ENCODE data around the gene HOXD8. TPM values are rescaled to one million over a fixed set of nuclear protein-coding genes. Genes with fewer than 3 reads are reported as not detected.

HOXD8 gene
- total RNA-seq, 1 donor from 2014 or later, result not detected

DNA sequence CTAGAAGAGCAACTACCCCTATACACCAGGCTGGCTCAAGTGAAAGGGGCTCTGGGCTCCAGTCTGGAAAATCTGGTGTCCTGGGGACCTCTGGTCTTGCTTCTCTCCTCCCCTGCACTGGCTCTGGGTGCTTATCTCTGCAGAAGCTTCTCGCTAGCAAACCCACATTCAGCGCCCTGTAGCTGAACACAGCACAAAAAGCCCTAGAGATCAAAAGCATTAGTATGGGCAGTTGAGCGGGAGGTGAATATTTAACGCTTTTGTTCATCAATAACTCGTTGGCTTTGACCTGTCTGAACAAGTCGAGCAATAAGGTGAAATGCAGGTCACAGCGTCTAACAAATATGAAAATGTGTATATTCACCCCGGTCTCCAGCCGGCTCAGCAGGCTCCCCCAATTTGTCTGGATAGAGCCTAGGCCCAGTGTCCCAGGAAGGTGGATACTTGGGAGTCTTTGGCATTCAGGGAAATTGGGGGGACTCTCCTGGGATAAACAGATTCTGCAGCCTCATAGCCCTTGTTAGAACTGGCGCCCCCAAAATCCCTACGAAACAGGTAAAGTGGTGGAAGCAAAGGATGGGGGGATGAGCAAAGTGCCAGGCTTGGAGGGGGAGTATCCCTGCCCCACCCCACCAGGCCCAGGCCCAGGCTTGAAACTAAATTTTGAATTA is 19.4 kb downstream of the HOXD8 start:
- no peak for TF ChIP-seq CTCF (IDR thresholded peaks at IDR 0.05)
- H3K36me3 Mint-ChIP-seq (ENCODE audit: low read depth), result no peaks in the 10 kb centered on the region
- H3K4me3 Mint-ChIP-seq (ENCODE audit: unreplicated experiment), result no peak overlapping the region

DNA sequence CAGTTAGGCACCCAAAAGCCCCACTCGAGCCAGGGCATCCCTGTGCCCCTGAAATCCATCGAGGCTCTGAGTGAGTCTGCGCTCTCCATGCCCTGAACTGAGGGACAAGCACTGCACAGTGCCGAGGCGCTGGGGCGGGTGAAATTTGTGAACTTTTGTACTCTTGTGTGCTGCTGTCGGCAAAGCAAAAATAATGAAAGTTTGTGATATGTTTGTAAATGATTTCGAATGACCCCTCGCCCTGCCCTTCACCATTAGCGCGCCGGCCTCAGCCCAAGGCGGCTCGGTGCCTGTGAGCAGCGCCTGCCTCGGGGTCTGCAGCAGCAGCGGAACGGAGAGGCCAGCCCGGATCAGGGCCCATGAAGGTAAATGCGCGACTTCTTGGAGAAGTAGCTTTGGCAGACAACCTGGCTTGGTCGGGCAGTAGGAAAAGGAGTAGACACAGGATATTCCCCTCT is 20.0 kb downstream of the HOXD8 start:
- Mint-ChIP-seq H3K27me3 (ENCODE audit: low read depth) (peaks cover 91% of the 10 kb centered on the region), H3K9me3 (ENCODE audit: low read depth) (no peaks in the 10 kb centered on the region), H3K27ac (ENCODE audit: unreplicated experiment) (no peak overlapping the region), H3K4me3 (ENCODE audit: unreplicated experiment) (no peak overlapping the region), H3K4me1 (ENCODE audit: low read depth) (no peaks in the 10 kb centered on the region), H3K36me3 (ENCODE audit: low read depth) (no peaks in the 10 kb centered on the region)
- no peak for TF ChIP-seq CTCF (IDR thresholded peaks at IDR 0.05)
- DNase-seq (ENCODE audit: low spot score), result no peak

More for the DNA sequence above, 19.4 kb downstream of the HOXD8 start:
- DNase-seq (ENCODE audit: low spot score), result no peak
- Mint-ChIP-seq H3K27ac (ENCODE audit: unreplicated experiment) (no peak overlapping the region), H3K27me3 (ENCODE audit: low read depth) (peaks cover 88% of the 10 kb centered on the region), H3K4me1 (ENCODE audit: low read depth) (no peaks in the 10 kb centered on the region), H3K9me3 (ENCODE audit: low read depth) (no peaks in the 10 kb centered on the region)

- TF ChIP-seq CTCF (IDR thresholded peaks at IDR 0.05), result no peak
- Mint-ChIP-seq H3K4me3 (ENCODE audit: unreplicated experiment) (no peak overlapping the region), H3K36me3 (ENCODE audit: low read depth) (no peaks in the 10 kb centered on the region), H3K27ac (ENCODE audit: unreplicated experiment) (no peak overlapping the region), H3K4me1 (ENCODE audit: low read depth) (no peaks in the 10 kb centered on the region), H3K9me3 (ENCODE audit: low read depth) (no peaks in the 10 kb centered on the region), H3K27me3 (ENCODE audit: low read depth) (peaks cover 90% of the 10 kb centered on the region)
- no peak for DNase-seq (ENCODE audit: low spot score)
Observed at GRCh38 chr2:176149939-176150583, 20.6 kb downstream of the HOXD8 start.

GRCh38 chr2:176150584-176151441 is 21.3 kb downstream of the HOXD8 start:
- H3K4me1 Mint-ChIP-seq (ENCODE audit: low read depth), result no peaks in the 10 kb centered on the region
- H3K4me3 Mint-ChIP-seq (ENCODE audit: unreplicated experiment), result no peak overlapping the region
- DNase-seq (ENCODE audit: low spot score), result no peak
- TF ChIP-seq CTCF (IDR thresholded peaks at IDR 0.05), result no peak
- peaks cover 90% of the 10 kb centered on the region for H3K27me3 Mint-ChIP-seq (ENCODE audit: low read depth)
- H3K9me3 Mint-ChIP-seq (ENCODE audit: low read depth), result no peaks in the 10 kb centered on the region
- no peaks in the 10 kb centered on the region for H3K36me3 Mint-ChIP-seq (ENCODE audit: low read depth)
- H3K27ac Mint-ChIP-seq (ENCODE audit: unreplicated experiment), result no peak overlapping the region
